Activated CD4-positive, alpha-beta T cell treated with anti-CD3 and anti-CD28 coated beads, Interleukin-2, amount 10 ng/mL, durations not matched to agents 7 days and 5 days (primary cell): ENCODE measurements around the gene EMP1. TPM values are rescaled to one million over a fixed set of nuclear protein-coding genes. Genes with fewer than 3 reads are reported as not detected.
A peak's percentile ranks its signal among the peaks of the same experiment; 100 is the strongest.

Source experiments
- CTCF ChIA-PET: fragments of 350-600 bp; sonication (Branson Sonifier 250); formaldehyde crosslinking; loops from one replicate; lab custom pipeline; 2021; ENCODE audit warnings: antibody characterized with exemption; lab: Charles Lee
- POLR2A ChIA-PET: fragments of 350-600 bp; sonication (Branson Sonifier 250); formaldehyde crosslinking; loops from one replicate; lab custom pipeline; 2021; ENCODE audit warnings: antibody characterized with exemption; lab: Charles Lee
- DNase-seq: peaks from one replicate; pipeline ENCODE4 v3.0.0-alpha.2; 2020
- H3K27ac Mint-ChIP-seq: one replicate; pipeline ENCODE4 v1.8.0; 2021; ENCODE audit warnings: mild to moderate bottlenecking, moderate library complexity, mixed read lengths
- H3K27me3 Mint-ChIP-seq: one replicate; pipeline ENCODE4 v1.8.0; 2021; ENCODE audit warnings: mixed read lengths
- H3K36me3 Mint-ChIP-seq: one replicate; pipeline ENCODE4 v1.8.0; 2021; ENCODE audit warnings: low read depth, mixed read lengths
- H3K4me1 Mint-ChIP-seq: one replicate; pipeline ENCODE4 v1.8.0; 2021; ENCODE audit warnings: mixed read lengths
- H3K4me3 Mint-ChIP-seq: one replicate; pipeline ENCODE4 v1.8.0; 2021; ENCODE audit warnings: mild to moderate bottlenecking, moderate library complexity, mixed read lengths
- H3K9me3 Mint-ChIP-seq: one replicate; pipeline ENCODE4 v1.8.0; 2021; ENCODE audit warnings: mixed read lengths
- total RNA-seq, 2 experiments: library from RNA; stranded (reverse); gene quantifications; one replicate each; pipeline ENCODE4 v1.2.3, GENCODE V29; 2021

EMP1 gene
- total RNA-seq, 2 experiments from 2014 or later: 35.0 to 36.1 TPM

GRCh38 chr12:13193505-13194231 is 2.9 kb upstream of the EMP1 start:
- H3K4me1 Mint-ChIP-seq: peaks cover 38% of the 10 kb centered on the region
- CTCF ChIA-PET: interaction anchor here (0.8 to 1.4 kb wide), 4 partner anchors 9 to 20 kb away, joined by 3 to 5 read pairs (median 4); no protein-coding TSS in a partner anchor
- no peaks in the 10 kb centered on the region for H3K9me3 Mint-ChIP-seq
- no peak overlapping the region for H3K27ac Mint-ChIP-seq
- peaks cover 22% of the 10 kb centered on the region for H3K27me3 Mint-ChIP-seq
- H3K4me3 Mint-ChIP-seq: no peak overlapping the region
- H3K36me3 Mint-ChIP-seq: peaks cover 2% of the 10 kb centered on the region
- no peak for DNase-seq
- POLR2A ChIA-PET: no interaction called here

- ChIA-PET POLR2A (no interaction called here), CTCF (interaction anchor here (0.8 to 1.2 kb wide), 3 partner anchors 10 to 18 kb away, joined by 3 to 5 read pairs (median 4); no protein-coding TSS in a partner anchor)
- Mint-ChIP-seq H3K9me3 (no peaks in the 10 kb centered on the region), H3K36me3 (peaks cover 2% of the 10 kb centered on the region), H3K4me1 (peaks cover 43% of the 10 kb centered on the region), H3K27me3 (peaks cover 20% of the 10 kb centered on the region), H3K4me3 (no peak overlapping the region), H3K27ac (no peak overlapping the region)
- no peak for DNase-seq
Measured at GRCh38 chr12:13194401-13195110, 2.0 kb upstream of the EMP1 start.

- no peak for DNase-seq
- H3K27me3 Mint-ChIP-seq: peaks cover 19% of the 10 kb centered on the region
- peaks cover 48% of the 10 kb centered on the region for H3K4me1 Mint-ChIP-seq
- peak overlapping the region; percentile 87 for H3K27ac Mint-ChIP-seq
- POLR2A ChIA-PET: no interaction called here
- H3K4me3 Mint-ChIP-seq: no peak overlapping the region
- H3K36me3 Mint-ChIP-seq: peaks cover 3% of the 10 kb centered on the region
- H3K9me3 Mint-ChIP-seq: no peaks in the 10 kb centered on the region
- CTCF ChIA-PET: interaction anchor here (0.9 to 1.8 kb wide), 4 partner anchors 10 to 96 kb away, joined by 3 to 11 read pairs (median 7); no protein-coding TSS in a partner anchor
Measured at GRCh38 chr12:13195250-13195649, 1.3 kb upstream of the EMP1 start.

GRCh38 chr12:13195785-13196129 is 769 bp upstream of the EMP1 start:
- H3K4me3 Mint-ChIP-seq: peak overlapping the region; percentile 72
- POLR2A ChIA-PET: no interaction called here
- no peak for DNase-seq
- no peaks in the 10 kb centered on the region for H3K9me3 Mint-ChIP-seq
- peaks cover 19% of the 10 kb centered on the region for H3K27me3 Mint-ChIP-seq
- peaks cover 54% of the 10 kb centered on the region for H3K4me1 Mint-ChIP-seq
- peak overlapping the region; percentile 87 for H3K27ac Mint-ChIP-seq
- peaks cover 3% of the 10 kb centered on the region for H3K36me3 Mint-ChIP-seq
- CTCF ChIA-PET: interaction anchor here (0.6 to 1.8 kb wide), 5 partner anchors 10 to 1143 kb away, joined by 3 to 11 read pairs (median 5); no protein-coding TSS in a partner anchor

GRCh38 chr12:13197032-13197431 is 506 bp downstream of the EMP1 start:
- Mint-ChIP-seq H3K4me1 (peaks cover 55% of the 10 kb centered on the region), H3K27ac (peak overlapping the region; percentile 87), H3K27me3 (peaks cover 13% of the 10 kb centered on the region), H3K4me3 (peak overlapping the region; percentile 72), H3K9me3 (no peaks in the 10 kb centered on the region), H3K36me3 (peaks cover 3% of the 10 kb centered on the region)
- ChIA-PET POLR2A (no interaction called here), CTCF (interaction anchor here (0.7 to 1.8 kb wide), 5 partner anchors 9 to 94 kb away, joined by 3 to 11 read pairs (median 9); no protein-coding TSS in a partner anchor)
- no peak for DNase-seq

- Mint-ChIP-seq H3K4me1 (peaks cover 55% of the 10 kb centered on the region), H3K36me3 (peaks cover 3% of the 10 kb centered on the region), H3K27me3 (peaks cover 15% of the 10 kb centered on the region), H3K27ac (peak overlapping the region; percentile 47), H3K4me3 (peak overlapping the region; percentile 72), H3K9me3 (no peaks in the 10 kb centered on the region)
- no peak for DNase-seq
- CTCF ChIA-PET: interaction anchor here (1.7 kb wide), 1 partner anchor 15 kb away, joined by 9 read pairs; no protein-coding TSS in a partner anchor
- POLR2A ChIA-PET: no interaction called here
Measured at GRCh38 chr12:13197526-13198143, 1.1 kb downstream of the EMP1 start.

GRCh38 chr12:13198241-13198640 is 1.7 kb downstream of the EMP1 start:
- Mint-ChIP-seq H3K27ac (no peak overlapping the region), H3K4me3 (no peak overlapping the region), H3K4me1 (peaks cover 55% of the 10 kb centered on the region), H3K9me3 (no peaks in the 10 kb centered on the region), H3K36me3 (peaks cover 3% of the 10 kb centered on the region), H3K27me3 (peaks cover 14% of the 10 kb centered on the region)
- CTCF ChIA-PET: interaction anchor here (1.7 kb wide), 1 partner anchor 14 kb away, joined by 9 read pairs; no protein-coding TSS in a partner anchor
- POLR2A ChIA-PET: no interaction called here
- DNase-seq: no peak

GRCh38 chr12:13198876-13199275 is 2.4 kb downstream of the EMP1 start:
- Mint-ChIP-seq H3K4me1 (peaks cover 55% of the 10 kb centered on the region), H3K27ac (no peak overlapping the region), H3K36me3 (peaks cover 3% of the 10 kb centered on the region), H3K4me3 (no peak overlapping the region), H3K9me3 (no peaks in the 10 kb centered on the region), H3K27me3 (peaks cover 10% of the 10 kb centered on the region)
- DNase-seq: no peak
- POLR2A ChIA-PET: no interaction called here
- CTCF ChIA-PET: interaction anchor here (1.7 kb wide), 1 partner anchor 13 kb away, joined by 9 read pairs; no protein-coding TSS in a partner anchor

GRCh38 chr12:13199592-13199991 is 3.1 kb downstream of the EMP1 start:
- Mint-ChIP-seq H3K9me3 (no peaks in the 10 kb centered on the region), H3K4me1 (peaks cover 56% of the 10 kb centered on the region), H3K36me3 (peaks cover 3% of the 10 kb centered on the region), H3K27me3 (peaks cover 10% of the 10 kb centered on the region), H3K27ac (peak overlapping the region; percentile 22), H3K4me3 (peak overlapping the region; percentile 8)
- CTCF ChIA-PET: interaction anchor here (1.0 kb wide), 1 partner anchor 13 kb away, joined by 4 read pairs; no protein-coding TSS in a partner anchor
- POLR2A ChIA-PET: no interaction called here
- no peak for DNase-seq

- peaks cover 10% of the 10 kb centered on the region for H3K27me3 Mint-ChIP-seq
- no peak overlapping the region for H3K27ac Mint-ChIP-seq
- DNase-seq: no peak
- ChIA-PET CTCF (interaction anchor here (0.5 to 2.1 kb wide), 7 partner anchors 9 to 147 kb away, joined by 3 to 7 read pairs (median 4); no protein-coding TSS in a partner anchor), POLR2A (no interaction called here)
- no peaks in the 10 kb centered on the region for H3K9me3 Mint-ChIP-seq
- peaks cover 3% of the 10 kb centered on the region for H3K36me3 Mint-ChIP-seq
- peaks cover 50% of the 10 kb centered on the region for H3K4me1 Mint-ChIP-seq
- H3K4me3 Mint-ChIP-seq: no peak overlapping the region
Measured at GRCh38 chr12:13200841-13201240, 4.3 kb downstream of the EMP1 start.

- Mint-ChIP-seq H3K4me3 (no peak overlapping the region), H3K9me3 (no peaks in the 10 kb centered on the region), H3K27me3 (peaks cover 10% of the 10 kb centered on the region), H3K4me1 (peaks cover 42% of the 10 kb centered on the region), H3K36me3 (peaks cover 1% of the 10 kb centered on the region), H3K27ac (peak overlapping the region; percentile 67)
- ChIA-PET CTCF (interaction anchor here (1.0 to 2.1 kb wide), 2 partner anchors 14 to 104 kb away, joined by 3 to 7 read pairs; no protein-coding TSS in a partner anchor), POLR2A (no interaction called here)
- DNase-seq: no peak
Measured at GRCh38 chr12:13203034-13203922, 6.8 kb downstream of the EMP1 start.
